ENCODE data around the gene KLHL6.
"Not testable (repeated sequence)": the region's sequence is repeated elsewhere in the genome, so short reads cannot be mapped to it uniquely, and the experiment has no call there.

Gene KLHL6

DNA sequence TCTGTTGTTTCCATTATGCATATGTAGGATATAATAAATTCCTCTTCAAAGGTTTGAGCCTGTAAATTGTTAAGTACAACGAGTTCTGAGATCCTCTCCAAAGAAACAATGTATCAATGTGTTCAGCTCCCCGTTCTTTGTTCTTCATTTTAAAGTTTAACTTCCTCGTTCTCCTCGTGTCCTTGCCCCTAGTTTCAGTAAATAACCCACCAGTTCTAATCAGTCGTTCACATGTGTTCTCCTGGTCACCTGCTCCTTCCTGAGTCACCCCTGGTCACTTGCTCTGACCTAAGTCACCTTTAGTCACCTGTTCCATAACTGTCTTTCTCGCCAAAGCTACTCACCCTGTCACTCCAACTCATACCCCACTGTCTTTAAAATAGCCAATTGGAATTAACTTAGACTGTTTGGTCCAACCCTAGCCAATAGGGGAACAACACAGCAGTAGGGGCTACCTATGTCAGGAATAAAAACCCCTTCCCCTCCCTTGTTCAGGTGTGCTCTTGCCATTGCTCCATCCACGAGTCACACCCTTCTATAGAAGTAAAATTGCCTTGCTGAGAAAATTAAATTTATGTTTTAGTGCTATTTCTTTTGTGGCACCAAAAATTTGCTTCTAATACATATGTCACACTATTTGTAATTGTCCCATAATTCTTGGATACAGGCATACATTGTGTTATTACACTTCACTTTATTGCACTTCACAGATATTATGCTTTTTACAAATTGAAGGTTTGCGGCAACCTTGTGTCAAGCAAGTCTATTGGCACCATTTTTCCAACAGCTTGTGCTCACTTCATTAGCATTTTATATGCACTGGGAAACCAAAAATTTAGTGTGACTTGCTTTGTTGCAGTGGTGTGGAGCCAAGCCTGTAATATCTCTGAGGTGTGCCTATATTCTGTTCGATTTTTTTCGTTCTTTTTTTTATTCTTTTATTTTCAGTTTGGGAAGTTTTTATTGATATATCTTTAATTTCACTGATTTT, 111.8 kb downstream of the KLHL6 start:
- DNase-seq: no peak

- no peak for DNase-seq
Measured at GRCh38 chr3:183442994-183443393, 112.5 kb downstream of the KLHL6 start.

DNA sequence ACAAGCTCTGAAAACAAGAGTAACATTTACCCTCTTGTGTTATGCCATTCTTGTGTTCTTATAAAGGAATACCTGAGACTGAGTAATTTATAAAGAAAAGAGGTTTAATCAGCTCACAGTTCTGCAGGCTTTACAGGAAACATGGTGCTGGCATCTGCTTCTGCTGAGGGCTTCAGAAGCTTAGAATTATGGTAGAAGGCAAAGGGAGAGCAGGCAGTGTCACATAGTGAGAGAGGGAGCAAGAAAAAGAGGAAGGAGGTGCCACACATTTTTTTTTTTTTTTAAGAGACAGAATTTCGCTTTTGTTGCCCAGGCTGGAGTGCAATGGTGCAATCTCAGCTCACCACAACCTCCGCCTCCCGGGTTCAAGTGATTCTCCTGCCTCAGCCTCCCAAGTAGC, 115.0 kb downstream of the KLHL6 start:
- DNase-seq: not testable (repeated sequence)

DNA sequence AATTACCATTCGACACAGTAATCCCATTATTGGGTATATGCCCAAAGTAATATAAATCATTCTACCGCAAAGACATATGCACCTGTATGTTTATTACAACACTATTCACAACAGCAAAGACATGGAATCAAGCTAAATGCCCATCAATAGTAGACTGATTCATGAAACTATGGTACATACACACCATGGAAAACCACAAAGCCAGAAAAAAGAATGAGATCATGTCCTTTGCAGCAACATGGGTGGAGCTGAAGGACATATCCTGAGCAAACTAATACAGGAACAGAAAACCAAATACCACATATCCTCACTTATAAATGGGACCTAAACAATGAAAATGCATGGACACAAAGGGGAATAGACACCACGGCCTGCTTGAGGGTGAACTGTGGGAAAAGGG, 116.0 kb downstream of the KLHL6 start:
- DNase-seq: no peak

GRCh38 chr3:183438735-183439134, 116.8 kb downstream of the KLHL6 start:
- no peak for DNase-seq

- no peak for DNase-seq
Measured at GRCh38 chr3:183437666-183438564, 117.6 kb downstream of the KLHL6 start.
